Erythroblast (primary cell): Measurements from ENCODE around the gene CDK8.

Source experiments
- GATA1 ChIP-seq: IDR thresholded peaks from 2 replicates; pipeline ENCODE4 v1.6.1; 2011; ENCODE audit warnings: low read depth, mild to moderate bottlenecking, control low read depth, low read length, moderate library complexity
- POLR2A ChIP-seq: IDR thresholded peaks from 2 replicates; pipeline ENCODE4 v1.6.1; 2011; ENCODE audit warnings: mild to moderate bottlenecking, low read length

GRCh38 chr13:26378116-26378515 is 124.2 kb downstream of the CDK8 start:
- TF ChIP-seq POLR2A: no peak
- TF ChIP-seq GATA1: no peak
